ENCODE measurements around the gene EMC9.
A peak's percentile ranks its signal among the peaks of the same experiment; 100 is the strongest.

The EMC9 gene

GRCh38 chr14:24147761-24148428 is 6.5 kb upstream of the EMC9 start:
- DNase-seq, result no peak

GRCh38 chr14:24146978-24147760 is 5.8 kb upstream of the EMC9 start, which contains the start of gene RNF31:
TSS of gene RNF31 (plus strand) at chr14:24147498. CDS start at chr14:24147699, 201 bp downstream.
- DNase-seq, result peak; percentile 99

- DNase-seq, result peak; percentile 92
Observed at GRCh38 chr14:24146453-24146977, 5.1 kb upstream of the EMC9 start, which contains the start of gene PSME2. TSS of gene PSME2 (minus strand) at chr14:24146610. CDS start at chr14:24146581, 29 bp downstream.

DNA sequence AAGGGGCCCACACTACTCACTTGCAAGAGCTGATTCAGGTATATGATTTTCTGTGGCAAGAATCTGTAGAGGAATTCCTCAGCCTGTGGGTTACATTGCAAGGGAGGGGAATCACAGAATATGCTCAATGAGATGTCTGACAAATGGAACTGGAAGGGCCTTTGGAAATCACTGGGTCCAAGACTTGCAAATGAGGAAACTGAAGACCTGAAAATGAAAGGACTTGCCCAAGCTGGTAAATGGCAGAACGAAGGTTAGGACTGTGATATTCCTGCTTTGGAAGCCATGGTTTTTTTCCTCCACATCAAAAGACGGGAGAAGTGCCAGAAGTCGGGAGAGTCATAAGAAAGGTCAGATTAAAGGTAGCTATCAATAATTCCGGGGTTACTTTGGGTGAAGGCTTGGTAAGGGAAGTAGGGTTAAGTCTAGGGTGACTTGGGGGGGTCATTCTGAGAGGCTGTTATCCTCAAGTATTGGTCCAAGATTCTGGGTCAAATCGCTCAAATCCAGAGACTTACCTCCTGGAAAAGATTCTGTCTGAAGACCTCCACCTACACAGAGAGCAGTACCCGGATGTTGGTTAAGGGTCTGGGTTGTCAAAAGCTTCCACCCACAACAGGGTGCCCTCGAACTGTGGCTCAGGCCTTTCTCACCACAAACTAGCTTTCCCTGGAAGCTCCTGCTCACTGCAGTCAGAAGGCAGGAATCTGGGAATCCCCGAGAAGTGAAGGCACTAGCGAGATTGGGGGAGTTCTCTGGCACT is 4.5 kb upstream of the EMC9 start:
- DNase-seq, result peak; percentile 23

GRCh38 chr14:24145219-24145618 is 3.8 kb upstream of the EMC9 start:
- DNase-seq, result no peak

DNA sequence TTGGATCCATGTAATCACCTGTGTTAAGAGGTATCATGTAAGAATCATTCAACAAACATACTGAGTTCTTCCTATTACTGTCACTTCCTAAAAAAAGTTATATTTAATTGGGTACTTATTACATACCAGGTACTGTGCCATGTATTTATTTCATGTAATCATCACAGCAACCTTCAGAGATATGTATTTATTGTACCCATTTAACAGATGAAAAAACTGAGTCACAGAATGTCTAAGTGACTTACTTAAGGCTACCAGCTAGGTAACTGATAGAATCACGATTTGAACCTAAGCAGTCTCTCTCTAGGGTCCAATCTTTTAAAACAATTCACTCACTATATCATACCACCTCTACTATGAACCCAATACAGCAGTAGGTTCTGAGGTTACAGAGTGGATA is 3.1 kb upstream of the EMC9 start:
- DNase-seq, result no peak

- no peak for DNase-seq
Observed at GRCh38 chr14:24143511-24143910, 2.1 kb upstream of the EMC9 start.

- DNase-seq, result no peak
Observed at GRCh38 chr14:24139272-24139934, 2.0 kb downstream of the EMC9 start.

DNA sequence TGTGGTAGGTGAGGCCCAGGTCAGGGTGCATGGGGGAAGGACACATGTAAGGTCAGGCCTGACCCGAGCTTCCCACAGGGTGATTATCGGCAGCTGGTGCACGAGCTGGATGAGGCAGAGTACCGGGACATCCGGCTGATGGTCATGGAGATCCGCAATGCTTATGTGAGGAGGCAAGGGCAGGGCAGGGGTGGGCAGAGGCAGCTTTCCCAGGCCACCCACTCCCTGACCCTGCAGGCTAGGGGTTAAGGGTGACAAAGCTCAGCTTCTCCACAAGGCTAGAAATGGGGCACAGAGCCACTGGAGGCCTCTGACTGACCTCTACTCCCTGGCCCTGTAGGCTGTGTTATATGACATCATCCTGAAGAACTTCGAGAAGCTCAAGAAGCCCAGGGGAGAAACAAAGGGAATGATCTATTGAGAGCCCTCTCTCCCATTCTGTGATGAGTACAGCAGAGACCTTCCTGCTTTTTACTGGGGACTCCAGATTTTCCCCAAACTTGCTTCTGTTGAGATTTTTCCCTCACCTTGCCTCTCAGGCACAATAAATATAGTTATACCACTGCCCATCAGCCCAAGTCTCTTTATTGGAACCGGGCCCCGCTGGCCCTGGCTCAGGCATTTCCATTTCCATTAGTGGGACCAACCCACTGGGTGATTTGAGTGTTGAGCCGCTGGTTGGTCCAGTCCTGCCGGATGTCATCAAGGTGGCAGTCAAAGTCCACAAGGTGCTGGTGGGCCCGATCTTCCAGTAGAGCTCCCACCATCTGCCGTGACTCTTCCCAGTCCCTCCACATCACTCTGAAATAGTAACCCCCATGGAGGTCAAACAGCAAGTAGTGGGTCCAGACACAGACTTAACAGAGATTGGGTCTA is 2.8 kb downstream of the EMC9 start:
- DNase-seq, result no peak

- DNase-seq, result no peak
Observed at GRCh38 chr14:24137529-24138395, 3.6 kb downstream of the EMC9 start.

GRCh38 chr14:24136684-24137528 is 4.5 kb downstream of the EMC9 start:
- no peak for DNase-seq

GRCh38 chr14:24135834-24136683 is 5.3 kb downstream of the EMC9 start, which contains the start of gene PSME1:
TSS of gene PSME1 (plus strand) at chr14:24136194. CDS start at chr14:24136263, 69 bp downstream.
- peak; percentile 80 for DNase-seq

GRCh38 chr14:24135584-24135833 is 5.9 kb downstream of the EMC9 start:
- DNase-seq, result no peak

DNA sequence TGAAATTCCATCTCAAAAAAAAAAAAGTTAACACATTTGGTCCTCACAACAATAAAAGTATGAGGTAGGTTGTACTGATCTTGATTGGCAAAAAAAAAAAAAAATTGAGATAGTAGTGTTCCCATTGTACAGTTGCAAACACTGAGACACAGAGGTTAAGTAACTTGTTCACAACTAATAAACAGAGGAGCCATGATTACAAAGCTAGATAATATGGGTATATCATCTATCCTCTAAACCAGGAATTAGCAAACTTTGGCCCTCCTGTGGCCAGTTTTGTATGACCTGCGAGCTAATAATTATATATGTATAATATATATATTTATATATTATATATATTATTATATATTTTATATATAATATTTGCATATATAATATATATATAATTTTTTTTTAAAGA is 7.7 kb downstream of the EMC9 start:
- no peak for DNase-seq

DNA sequence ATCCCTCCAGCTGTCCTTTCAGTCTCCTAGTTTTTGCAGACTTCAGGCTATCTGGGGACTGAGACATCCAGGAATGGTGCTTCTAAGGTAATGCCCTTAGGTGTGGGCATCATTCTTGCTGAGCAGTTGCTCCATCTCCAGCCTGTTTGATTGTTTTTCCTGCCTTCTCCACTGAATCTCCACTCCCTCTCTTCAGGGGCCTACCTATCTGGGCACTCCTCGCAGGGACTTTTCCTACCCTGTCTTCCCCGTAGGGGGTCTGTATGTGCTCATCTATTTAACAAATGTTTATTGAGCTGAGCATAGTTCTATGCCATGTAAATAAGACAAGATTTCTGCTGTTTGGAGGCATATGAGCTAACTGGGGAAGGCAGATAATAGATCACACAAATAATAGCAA is 8.4 kb downstream of the EMC9 start:
- DNase-seq, result no peak

DNA sequence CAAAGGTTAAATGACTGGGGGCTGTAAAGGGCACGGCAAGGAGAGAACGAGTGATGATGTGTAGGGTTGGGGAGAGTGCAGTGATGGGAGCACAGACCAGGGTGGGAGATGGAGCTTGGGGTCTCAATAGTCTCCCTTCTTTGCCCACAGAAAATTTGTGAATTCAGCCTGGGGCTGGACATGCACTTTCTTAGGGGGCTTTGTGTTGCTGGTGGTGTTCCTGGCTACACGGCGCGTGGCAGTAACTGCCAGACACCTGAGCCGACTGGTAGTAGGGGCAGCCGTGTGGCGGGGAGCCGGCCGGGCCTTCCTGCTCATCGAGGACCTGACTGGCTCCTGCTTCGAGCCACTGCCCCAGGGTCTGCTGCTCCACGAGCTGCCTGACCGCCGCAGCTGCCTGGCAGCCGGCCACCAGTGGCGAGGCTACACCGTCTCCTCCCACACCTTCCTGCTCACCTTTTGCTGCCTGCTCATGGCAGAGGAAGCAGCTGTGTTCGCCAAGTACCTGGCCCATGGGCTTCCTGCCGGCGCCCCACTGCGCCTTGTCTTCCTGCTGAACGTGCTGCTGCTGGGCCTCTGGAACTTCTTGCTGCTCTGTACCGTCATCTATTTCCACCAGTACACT is 9.2 kb downstream of the EMC9 start:
- DNase-seq, result no peak

DNA sequence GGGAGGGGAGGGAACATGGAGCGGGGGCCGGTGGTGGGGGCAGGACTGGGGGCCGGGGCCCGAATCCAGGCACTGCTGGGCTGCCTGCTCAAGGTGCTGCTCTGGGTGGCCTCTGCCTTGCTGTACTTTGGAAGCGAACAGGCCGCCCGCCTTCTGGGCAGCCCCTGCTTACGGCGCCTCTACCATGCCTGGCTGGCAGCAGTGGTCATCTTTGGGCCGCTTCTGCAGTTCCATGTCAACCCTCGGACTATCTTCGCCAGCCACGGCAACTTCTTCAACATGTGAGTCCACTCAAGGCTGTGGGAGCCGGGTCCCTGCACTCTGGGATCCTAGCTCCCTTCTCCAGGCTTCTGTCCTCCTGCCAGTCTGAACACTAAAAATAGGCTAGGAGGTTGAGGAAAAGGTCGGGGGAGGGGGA is 9.8 kb downstream of the EMC9 start:
- no peak for DNase-seq
